ENCODE data around the gene RGS11. TPM values are rescaled to one million over a fixed set of nuclear protein-coding genes. Genes with fewer than 3 reads are reported as not detected.

The RGS11 gene
- total RNA-seq, 1 experiment from 2014 or later: 2.9 TPM

DNA sequence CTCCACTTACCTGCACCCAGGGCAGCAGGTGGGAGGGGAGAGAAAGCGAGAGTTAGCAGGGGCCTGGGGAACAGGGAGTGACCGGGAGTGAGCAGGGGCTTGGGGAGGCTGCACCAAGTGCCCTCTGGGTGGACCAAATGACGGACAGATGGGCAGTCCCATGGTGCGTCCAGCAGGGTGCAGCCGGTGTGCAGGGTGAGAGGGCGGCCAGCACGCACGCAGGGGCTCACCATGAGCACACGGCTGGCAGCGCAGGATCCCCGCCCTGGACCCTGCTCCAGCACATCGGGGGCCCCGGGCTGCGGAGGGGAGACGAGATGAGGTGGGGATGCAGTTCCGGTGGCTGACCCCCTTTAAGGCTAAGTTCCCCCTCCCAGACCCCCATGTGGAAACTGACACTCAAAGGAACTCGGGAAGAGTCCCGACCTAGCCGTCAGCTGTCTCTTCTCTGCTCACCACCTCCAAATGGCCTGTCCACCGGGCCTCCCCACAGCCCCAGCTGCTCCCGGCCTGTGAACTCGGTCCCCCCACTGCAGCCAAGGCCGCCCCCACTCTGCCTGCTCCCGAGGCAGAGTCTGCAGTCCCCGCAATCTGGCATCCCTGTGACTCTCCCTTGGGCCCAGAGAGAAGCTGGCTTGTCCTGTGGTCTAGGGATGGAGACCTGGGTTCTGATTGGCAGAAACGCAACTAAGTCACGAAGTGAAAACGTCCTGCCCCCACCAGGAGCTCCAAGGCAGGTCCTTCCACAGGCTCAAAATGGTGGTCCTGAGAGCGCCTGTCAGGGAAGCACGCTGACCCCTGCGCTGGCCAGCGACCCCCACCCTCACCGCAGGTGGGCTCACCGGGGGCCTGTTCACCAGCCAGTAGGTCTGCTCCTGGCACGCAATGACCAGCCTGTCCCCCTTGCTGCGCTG lies 2.9 kb downstream of the RGS11 start:
- H3K4me1 ChIP-seq (ENCODE audit: insufficient read depth, low read length): no peaks in the 10 kb centered on the region
- H4K8ac ChIP-seq (replicated peaks; ENCODE audit: insufficient read length, low read depth, low read length): no peak overlapping the region
- H3K4me1 Mint-ChIP-seq: peaks cover 0 to 7% of the 10 kb centered on the region in 2 experiments; a peak in 2 of 4 replicates
- TF ChIP-seq, protein P1, sequence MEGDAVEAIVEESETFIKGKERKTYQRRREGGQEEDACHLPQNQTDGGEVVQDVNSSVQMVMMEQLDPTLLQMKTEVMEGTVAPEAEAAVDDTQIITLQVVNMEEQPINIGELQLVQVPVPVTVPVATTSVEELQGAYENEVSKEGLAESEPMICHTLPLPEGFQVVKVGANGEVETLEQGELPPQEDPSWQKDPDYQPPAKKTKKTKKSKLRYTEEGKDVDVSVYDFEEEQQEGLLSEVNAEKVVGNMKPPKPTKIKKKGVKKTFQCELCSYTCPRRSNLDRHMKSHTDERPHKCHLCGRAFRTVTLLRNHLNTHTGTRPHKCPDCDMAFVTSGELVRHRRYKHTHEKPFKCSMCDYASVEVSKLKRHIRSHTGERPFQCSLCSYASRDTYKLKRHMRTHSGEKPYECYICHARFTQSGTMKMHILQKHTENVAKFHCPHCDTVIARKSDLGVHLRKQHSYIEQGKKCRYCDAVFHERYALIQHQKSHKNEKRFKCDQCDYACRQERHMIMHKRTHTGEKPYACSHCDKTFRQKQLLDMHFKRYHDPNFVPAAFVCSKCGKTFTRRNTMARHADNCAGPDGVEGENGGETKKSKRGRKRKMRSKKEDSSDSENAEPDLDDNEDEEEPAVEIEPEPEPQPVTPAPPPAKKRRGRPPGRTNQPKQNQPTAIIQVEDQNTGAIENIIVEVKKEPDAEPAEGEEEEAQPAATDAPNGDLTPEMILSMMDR (conservative IDR thresholded peaks at IDR 0.05): no peak
- peaks cover 31% of the 10 kb centered on the region for H3K27me3 Mint-ChIP-seq (ENCODE audit: low read depth)
- no peak overlapping the region for H2AFZ ChIP-seq (ENCODE audit: low read length)
- peaks cover 3% of the 10 kb centered on the region; the same call in 1 of the 2 replicates for H3K27me3 ChIP-seq (ENCODE audit: insufficient read depth, low read length)
- H3T11ph ChIP-seq (ENCODE audit: low read length): no peak overlapping the region
- H3K27ac Mint-ChIP-seq: no peak overlapping the region; a peak in 1 of 7 replicates
- H3K9me3 ChIP-seq (ENCODE audit: control insufficient read depth, low read depth, low read length): no peaks in the 10 kb centered on the region
- no peak overlapping the region for H2BK5ac ChIP-seq (ENCODE audit: insufficient read length, low read length)
- no peak for DNase-seq
- no peak overlapping the region for H2BK20ac ChIP-seq (ENCODE audit: low read depth, low read length, poor library complexity, severe bottlenecking)
- WGBS (ENCODE audit: extremely low coverage, insufficient read length, low lambda C conversion rate): no CpG with 5 or more reads among the region's 36 CpGs
- H3K9me3 Mint-ChIP-seq: no peaks in the 10 kb centered on the region; a peak in 1 of 5 replicates
- H4K5ac ChIP-seq (ENCODE audit: insufficient read length, low read depth, low read length): no peak overlapping the region
- no peak overlapping the region for H3K9ac ChIP-seq (ENCODE audit: extremely low read depth, insufficient read length, low read length)
- no peak overlapping the region for H3K18ac ChIP-seq (ENCODE audit: insufficient read length, low read depth, low read length)
- H3K36me3 Mint-ChIP-seq (ENCODE audit: insufficient read depth in 1 of 3, low read depth in 3 of 3): no peaks in the 10 kb centered on the region
- H2BK15ac ChIP-seq (ENCODE audit: low read depth, low read length): no peak overlapping the region
- H2AK5ac ChIP-seq (ENCODE audit: insufficient read length, low read length): no peak overlapping the region
- H3K4ac ChIP-seq (ENCODE audit: low read depth, low read length): no peak overlapping the region
- no peaks in the 10 kb centered on the region for H4K20me1 ChIP-seq (ENCODE audit: control insufficient read depth, insufficient read depth, insufficient read length)
- no peak overlapping the region for H3K56ac ChIP-seq (ENCODE audit: insufficient read length, low read depth, low read length)
- H3K4me2 ChIP-seq (ENCODE audit: insufficient read depth, insufficient read length, low read length): no peak overlapping the region
- H2BK120ac ChIP-seq (ENCODE audit: low read depth, low read length, poor library complexity, severe bottlenecking): no peak overlapping the region
- H3K23me2 ChIP-seq (ENCODE audit: insufficient read length, low read depth, low read length, poor library complexity, severe bottlenecking): peaks cover 5% of the 10 kb centered on the region
- no peak overlapping the region for H3K14ac ChIP-seq (ENCODE audit: insufficient read depth, low read length)
- H2BK12ac ChIP-seq (ENCODE audit: insufficient read length, low read depth, low read length): no peak overlapping the region
- no peak overlapping the region for H3K23ac ChIP-seq (ENCODE audit: insufficient read length, low read depth, low read length)
- H3K79me1 ChIP-seq (ENCODE audit: insufficient read depth, low read depth, low read length, poor library complexity, severe bottlenecking): no peaks in the 10 kb centered on the region
- H3K79me2 ChIP-seq (ENCODE audit: insufficient read depth, low read length): no peaks in the 10 kb centered on the region
- no peak overlapping the region for H3K27ac ChIP-seq (ENCODE audit: insufficient read length, low read depth, low read length)
- H4K91ac ChIP-seq (ENCODE audit: insufficient read length, low read depth, low read length): no peak overlapping the region
- H3K4me3 Mint-ChIP-seq: no peak overlapping the region
